A549 (cell line): Measurements from ENCODE around the gene INPP4B. TPM values are rescaled to one million over a fixed set of nuclear protein-coding genes. Genes with fewer than 3 reads are reported as not detected.
"Not testable (repeated sequence)": the region's sequence is repeated elsewhere in the genome, so short reads cannot be mapped to it uniquely, and the experiment has no call there.

Experiments used
- ATAC-seq, 2 experiments: fragments of 200-7000 bp in 1 of 2; fragments of >200 bp in 1 of 2; cut with Nextera tagmentation in 1 of 2; cut with Tn5 transposase in 1 of 2; 3 replicates each; pipeline versions ENCODE4 v1.8.0 to v1.9.1; 2018 to 2020; ENCODE audit warnings: mild to moderate bottlenecking in 1 of 2, moderate library complexity in 1 of 2
- CTCF ChIA-PET: fragments of 300-600 bp; sonication (Branson Sonifier 250); formaldehyde crosslinking; extraction: SDS; loops from one replicate; lab custom pipeline; 2021; ENCODE audit warnings: antibody characterized with exemption, inconsistent platforms; lab: Yijun Ruan, JAX
- POLR2A ChIA-PET: fragments of 350-600 bp; formaldehyde crosslinking; extraction: SDS; loops from one replicate; lab custom pipeline; 2021; ENCODE audit warnings: antibody characterized with exemption, inconsistent platforms; lab: Yijun Ruan, JAX
- DNase-seq, 2 experiments: peaks; one replicate each; pipeline versions ENCODE4 v3.0.0 to v3.0.0-alpha.2; 2011 to 2016; ENCODE audit warnings: low read depth in 1 of 2, low spot score in 1 of 2
- FAIRE-seq: peaks from 2 replicates; lab custom pipeline; 2011; peaks lifted over from hg19 to GRCh38; lab: Jason Lieb, UNC
- H3K27ac ChIP-seq, 2 experiments: fragments of >200 bp; sonication (Bioruptor Twin); formaldehyde crosslinking; 3 replicates each; pipeline ENCODE4 v1.5.1; 2016 to 2017
- H3K4me1 ChIP-seq: fragments of >200 bp; sonication (Bioruptor Twin); formaldehyde crosslinking; 3 replicates; pipeline ENCODE4 v1.6.1; 2016
- H3K4me2 ChIP-seq: fragments of >200 bp; sonication (Bioruptor Twin); formaldehyde crosslinking; 3 replicates; pipeline ENCODE4 v1.6.1; 2016
- H3K4me3 ChIP-seq: fragments of >200 bp; sonication (Bioruptor Twin); formaldehyde crosslinking; 3 replicates; pipeline ENCODE4 v1.5.1; 2016
- H3K9me3 ChIP-seq: fragments of >200 bp; sonication (Bioruptor Twin); formaldehyde crosslinking; 3 replicates; pipeline ENCODE4 v1.6.1; 2016
- ATOH8 ChIP-seq: fragments of 250-450 bp; sonication (Bioruptor Pico); IDR thresholded peaks from 2 replicates; pipeline ENCODE4 v1.5.0; 2020; ENCODE audit warnings: low read depth, mild to moderate bottlenecking, moderate library complexity
- BHLHE40 ChIP-seq: IDR thresholded peaks from 2 replicates; pipeline ENCODE4 v1.6.1; 2012; ENCODE audit warnings: low read depth, low read length, inconsistent platforms
- CBX8 ChIP-seq: fragments of 200-600 bp; sonication (generic); IDR thresholded peaks from 2 replicates; pipeline ENCODE4 v1.6.1; 2016
- CEBPB ChIP-seq, 2 experiments: fragments of >200 bp in 1 of 2; sonication (Bioruptor Twin) in 1 of 2; formaldehyde crosslinking in 1 of 2; IDR thresholded peaks; 2 replicates each; pipeline ENCODE4 v1.6.1; 2012 to 2016
- CHD4 ChIP-seq: fragments of 200-600 bp; sonication (generic); IDR thresholded peaks from 2 replicates; pipeline ENCODE4 v1.6.1; 2016; ENCODE audit warnings: antibody characterized with exemption, mild to moderate bottlenecking, borderline replicate concordance
- E2F6 ChIP-seq: IDR thresholded peaks from 2 replicates; pipeline ENCODE4 v1.6.1; 2012; ENCODE audit warnings: low read depth, borderline replicate concordance
- EHMT2 ChIP-seq: fragments of 200-600 bp; sonication (generic); IDR thresholded peaks from 2 replicates; pipeline ENCODE4 v1.6.1; 2016; ENCODE audit warnings: antibody characterized with exemption, low read depth, mild to moderate bottlenecking, moderate library complexity
- ELK1 ChIP-seq: fragments of 150-350 bp; IDR thresholded peaks from 2 replicates; pipeline ENCODE4 v1.6.1; 2014; ENCODE audit warnings: low read depth, mild to moderate bottlenecking, low read length
- FOSB ChIP-seq: fragments of 250-450 bp; sonication (Bioruptor Pico); IDR thresholded peaks from 2 replicates; pipeline ENCODE4 v1.5.0; 2020; ENCODE audit warnings: mild to moderate bottlenecking, moderate library complexity
- HDAC2 ChIP-seq: fragments of 200-600 bp; sonication (generic); IDR thresholded peaks from 2 replicates; pipeline ENCODE4 v1.6.1; 2016
- HES2 ChIP-seq: fragments of >200 bp; sonication (Bioruptor Twin); formaldehyde crosslinking; IDR thresholded peaks from 2 replicates; pipeline ENCODE4 v1.6.1; 2016
- HMGXB4 ChIP-seq: fragments of 250-450 bp; sonication (Bioruptor Pico); IDR thresholded peaks from 2 replicates; pipeline ENCODE4 v1.5.0; 2021; ENCODE audit warnings: mild to moderate bottlenecking, moderate library complexity, borderline replicate concordance
- HOXA7 ChIP-seq: fragments of 250-450 bp; sonication (Bioruptor Pico); IDR thresholded peaks from 2 replicates; pipeline ENCODE4 v1.5.0; 2020; ENCODE audit warnings: mild to moderate bottlenecking, moderate library complexity
- KDM1A ChIP-seq: fragments of 200-600 bp; sonication (generic); IDR thresholded peaks from 2 replicates; pipeline ENCODE4 v1.6.1; 2016; ENCODE audit warnings: low read depth, mild to moderate bottlenecking
- MAFK ChIP-seq: fragments of 450-650 bp; IDR thresholded peaks from 2 replicates; pipeline ENCODE4 v1.6.1; 2014; ENCODE audit not compliant: partially characterized antibody
- MAX ChIP-seq: IDR thresholded peaks from 2 replicates; pipeline ENCODE4 v1.6.1; 2012
- MAZ ChIP-seq: fragments of 150-350 bp; IDR thresholded peaks from 2 replicates; pipeline ENCODE4 v1.6.1; 2014; ENCODE audit warnings: antibody characterized with exemption, low read depth, low read length, borderline replicate concordance
- NPAS2 ChIP-seq: fragments of 250-450 bp; sonication (Bioruptor Pico); IDR thresholded peaks from 2 replicates; pipeline ENCODE4 v1.8.0; 2022; ENCODE audit warnings: mild to moderate bottlenecking, moderate library complexity, borderline replicate concordance
- NR3C1 ChIP-seq: fragments of >200 bp; sonication (Bioruptor Twin); formaldehyde crosslinking; IDR thresholded peaks from 3 replicates; pipeline ENCODE4 v1.6.1; 2017
- PBX3 ChIP-seq: IDR thresholded peaks from 2 replicates; pipeline ENCODE4 v1.6.1; 2012
- PHF8 ChIP-seq: fragments of 200-600 bp; sonication (generic); IDR thresholded peaks from 2 replicates; pipeline ENCODE4 v1.6.1; 2016; ENCODE audit warnings: low read depth, mild to moderate bottlenecking, antibody characterized with exemption, moderate library complexity, borderline replicate concordance
- RCOR1 ChIP-seq: fragments of 150-350 bp; IDR thresholded peaks from 2 replicates; pipeline ENCODE4 v1.6.1; 2014; ENCODE audit warnings: antibody characterized with exemption, low read length, low read depth
- RFX5 ChIP-seq: fragments of 450-650 bp; IDR thresholded peaks from 2 replicates; pipeline ENCODE4 v1.7.1; 2014; ENCODE audit warnings: antibody characterized with exemption, mild to moderate bottlenecking, moderate library complexity
- SMC3 ChIP-seq: fragments of >200 bp; sonication (Bioruptor Twin); formaldehyde crosslinking; IDR thresholded peaks from 3 replicates; pipeline ENCODE4 v1.6.1; 2018; ENCODE audit warnings: inconsistent platforms
- ZC3H11A ChIP-seq: fragments of 450-650 bp; IDR thresholded peaks from 2 replicates; pipeline ENCODE4 v1.6.1; 2014; ENCODE audit warnings: antibody characterized with exemption, mild to moderate bottlenecking
- ZFP36 ChIP-seq: fragments of 450-650 bp; IDR thresholded peaks from 2 replicates; pipeline ENCODE4 v1.6.1; 2014; ENCODE audit warnings: borderline replicate concordance; ENCODE audit not compliant: partially characterized antibody
- WGBS: methylation state at CpG from one replicate; pipeline ENCODE4 v1.1.6; 2017; ENCODE audit errors: missing lambda C conversion rate; 5-methylcytosine and 5-hydroxymethylcytosine counted together
- polyA plus RNA-seq, 4 experiments: library from polyadenylated mRNA; depleted of rRNA in 3 of 4; stranded (reverse); fragments of >200 nt; fragmentation: RNase III in 1 of 4; extraction: RNeasy Plus Mini Kit Qiagen cat#74134 plus additional on column Dnase treatment in 1 of 4; gene quantifications; 2 replicates in 3 of 4; 3 replicates in 1 of 4; pipeline ENCODE4 v1.2.3, GENCODE V29; 2011 to 2017

The INPP4B gene
- polyA plus RNA-seq, 2 of the 4 experiments (the other 2 are of a cell fraction) = 7.2 to 14.9 TPM

- CTCF ChIA-PET, H3K4me1 ChIP-seq, ATAC-seq, DNase-seq, FAIRE-seq, H3K4me3 ChIP-seq, H3K4me2 ChIP-seq, H3K27ac ChIP-seq, H3K9me3 ChIP-seq, POLR2A ChIA-PET: not testable (repeated sequence)
- peak; percentile 71 for TF ChIP-seq ZC3H11A
- WGBS = 88% methylated on average over 5 of the region's 5 CpGs
Measured at GRCh38 chr4:142803879-142804278, 42.2 kb downstream of the INPP4B start.

GRCh38 chr4:142801966-142802365 is 44.1 kb downstream of the INPP4B start:
- no peak for DNase-seq
- no peak for FAIRE-seq
- ChIA-PET POLR2A (no interaction called here), CTCF (no interaction called here)
- 90% methylated on average over 2 of the region's 2 CpGs for WGBS
- Histone ChIP-seq H3K4me3 (no peak overlapping the region), H3K9me3 (no peaks in the 10 kb centered on the region)
- ATAC-seq = no peak
- no peak for TF ChIP-seq CEBPB (IDR thresholded peaks at IDR 0.05)
- no peak for TF ChIP-seq NPAS2 (CRISPR knock-in tag)
- TF ChIP-seq ZFP36 = no peak
- no peak for TF ChIP-seq PBX3
- TF ChIP-seq HDAC2 = no peak
- TF ChIP-seq FOSB (CRISPR knock-in tag) = no peak
- no peak for TF ChIP-seq CHD4
- TF ChIP-seq CBX8 = no peak
- TF ChIP-seq BHLHE40 = no peak
- TF ChIP-seq, all 56 proteins: peak for 0
- Histone ChIP-seq H3K4me1 (no peaks in the 10 kb centered on the region), H3K4me2 (no peak overlapping the region), H3K27ac (no peak overlapping the region)

- ChIA-PET POLR2A (no interaction called here), CTCF (no interaction called here)
- WGBS = 25% methylated on average over 1 of the region's 1 CpG
- Histone ChIP-seq H3K4me2 (no peak overlapping the region), H3K9me3 (no peaks in the 10 kb centered on the region), H3K27ac (no peak overlapping the region), H3K4me1 (no peaks in the 10 kb centered on the region), H3K4me3 (no peak overlapping the region)
- ATAC-seq (no peak), FAIRE-seq (no peak), DNase-seq (no peak)
- no peak for TF ChIP-seq RCOR1
- TF ChIP-seq RFX5 = no peak
- TF ChIP-seq HES2 = no peak
- no peak for TF ChIP-seq MAZ
- TF ChIP-seq EHMT2 = no peak
- TF ChIP-seq ELK1 = no peak
- no peak for TF ChIP-seq KDM1A
- no peak for TF ChIP-seq PHF8
- TF ChIP-seq ZC3H11A = no peak
- no peak for TF ChIP-seq SMC3
- no peak for TF ChIP-seq HMGXB4 (CRISPR knock-in tag)
- no peak for TF ChIP-seq E2F6
- TF ChIP-seq HOXA7 (CRISPR knock-in tag) = no peak
- TF ChIP-seq MAX = no peak
- no peak for TF ChIP-seq NR3C1
- no peak for TF ChIP-seq MAFK
- TF ChIP-seq ATOH8 (CRISPR knock-in tag) = no peak
Measured at GRCh38 chr4:142781114-142781513, 65.0 kb downstream of the INPP4B start.
